ENCODE results near the gene SEMG2.
A peak's percentile ranks its signal among the peaks of the same experiment; 100 is the strongest.

SEMG2 gene

GRCh38 chr20:45246109-45246508, 24.9 kb downstream of the SEMG2 start:
- in situ Hi-C loops (cut with HindIII; ENCODE audit: low sequenced_read_pairs): no loop called here
- no peak for DNase-seq (ENCODE audit: low read depth)
- TF ChIP-seq CTCF (IDR thresholded peaks at IDR 0.05; ENCODE audit: low read depth, low read length, missing control alignments): no peak
- no peak overlapping the region for H3K4me3 ChIP-seq (ENCODE audit: low read depth, low read length)

GRCh38 chr20:45247865-45248264, 26.7 kb downstream of the SEMG2 start:
- no peak overlapping the region for H3K4me3 ChIP-seq (ENCODE audit: low read depth, low read length)
- no peak for DNase-seq (ENCODE audit: low read depth)
- in situ Hi-C loops (cut with HindIII; ENCODE audit: low sequenced_read_pairs): no loop called here
- TF ChIP-seq CTCF (IDR thresholded peaks at IDR 0.05; ENCODE audit: low read depth, low read length, missing control alignments): no peak

GRCh38 chr20:45248609-45249008, 27.4 kb downstream of the SEMG2 start:
- no peak for DNase-seq (ENCODE audit: low read depth)
- TF ChIP-seq CTCF (IDR thresholded peaks at IDR 0.05; ENCODE audit: low read depth, low read length, missing control alignments): no peak
- H3K4me3 ChIP-seq (ENCODE audit: low read depth, low read length): no peak overlapping the region
- in situ Hi-C loops (cut with HindIII; ENCODE audit: low sequenced_read_pairs): no loop called here

GRCh38 chr20:45251884-45252560, 30.8 kb downstream of the SEMG2 start:
- no peak for TF ChIP-seq CTCF (IDR thresholded peaks at IDR 0.05; ENCODE audit: low read depth, low read length, missing control alignments)
- in situ Hi-C loops (cut with HindIII; ENCODE audit: low sequenced_read_pairs): no loop called here
- no peak for DNase-seq (ENCODE audit: low read depth)
- H3K4me3 ChIP-seq (ENCODE audit: low read depth, low read length): no peak overlapping the region

GRCh38 chr20:45253261-45253660, 32.1 kb downstream of the SEMG2 start:
- in situ Hi-C loops (cut with HindIII; ENCODE audit: low sequenced_read_pairs): no loop called here
- no peak overlapping the region for H3K4me3 ChIP-seq (ENCODE audit: low read depth, low read length)
- TF ChIP-seq CTCF (IDR thresholded peaks at IDR 0.05; ENCODE audit: low read depth, low read length, missing control alignments): no peak
- no peak for DNase-seq (ENCODE audit: low read depth)

- no peak for TF ChIP-seq CTCF (IDR thresholded peaks at IDR 0.05; ENCODE audit: low read depth, low read length, missing control alignments)
- in situ Hi-C loops (cut with HindIII; ENCODE audit: low sequenced_read_pairs): no loop called here
- peak; percentile 6 for DNase-seq (ENCODE audit: low read depth)
- no peak within 1 kb of the TSS for H3K4me3 ChIP-seq (ENCODE audit: low read depth, low read length)
Observed at GRCh38 chr20:45254383-45255262, 33.5 kb downstream of the SEMG2 start, which contains the start of gene SLPI. TSS of gene SLPI (minus strand) at chr20:45254564. CDS start at chr20:45254543, 21 bp downstream.

All from astrocyte of the cerebellum (primary cell).